LNCaP clone FGC (cell line): ENCODE data around the gene XRCC5.
A peak's percentile ranks its signal among the peaks of the same experiment; 100 is the strongest.

Experiments
- DNase-seq: peaks from one replicate; pipeline ENCODE4 v3.0.0-alpha.2; 2011; ENCODE audit warnings: low read depth
- H3K4me3 ChIP-seq: 2 replicates; pipeline ENCODE4 v1.5.1; 2011; ENCODE audit warnings: mild to moderate bottlenecking, low read depth, low read length, control low read depth
- CTCF ChIP-seq: IDR thresholded peaks from 2 replicates; pipeline ENCODE4 v1.5.1; 2012; ENCODE audit warnings: mild to moderate bottlenecking; ENCODE audit not compliant: control insufficient read depth, insufficient read depth; ENCODE audit errors: extremely low read depth

The XRCC5 gene

GRCh38 chr2:216151313-216152025 is 42.3 kb downstream of the XRCC5 start:
- no peak for DNase-seq
- H3K4me3 ChIP-seq, result no peak overlapping the region
- 0 out of 2 replicates have a peak, but pooled peaks have one; percentile 20 for TF ChIP-seq CTCF

GRCh38 chr2:216155954-216156353 is 46.8 kb downstream of the XRCC5 start:
- H3K4me3 ChIP-seq, result no peak overlapping the region
- DNase-seq, result no peak
- TF ChIP-seq CTCF, result no peak

GRCh38 chr2:216156822-216157221 is 47.7 kb downstream of the XRCC5 start:
- no peak overlapping the region for H3K4me3 ChIP-seq
- TF ChIP-seq CTCF, result no peak
- no peak for DNase-seq

GRCh38 chr2:216159144-216159543 is 50.0 kb downstream of the XRCC5 start:
- TF ChIP-seq CTCF, result no peak

GRCh38 chr2:216159646-216160045 is 50.5 kb downstream of the XRCC5 start:
- TF ChIP-seq CTCF, result no peak
- no peak for DNase-seq
- no peak overlapping the region for H3K4me3 ChIP-seq

More at GRCh38 chr2:216159144-216159543, 50.0 kb downstream of the XRCC5 start:
- no peak overlapping the region for H3K4me3 ChIP-seq
- no peak for DNase-seq

- no peak overlapping the region for H3K4me3 ChIP-seq
- TF ChIP-seq CTCF, result no peak
- DNase-seq, result no peak
Observed at GRCh38 chr2:216160786-216161185, 51.6 kb downstream of the XRCC5 start.

- no peak for DNase-seq
- H3K4me3 ChIP-seq, result no peak overlapping the region
Observed at GRCh38 chr2:216161967-216162366, 52.8 kb downstream of the XRCC5 start.

More at GRCh38 chr2:216161967-216162366, 52.8 kb downstream of the XRCC5 start:
- no peak for TF ChIP-seq CTCF
